Body of pancreas (tissue), 4 donors: ENCODE data around the gene MAD1L1. TPM values are rescaled to one million over a fixed set of nuclear protein-coding genes. Genes with fewer than 3 reads are reported as not detected.
"Not testable (repeated sequence)": the region's sequence is repeated elsewhere in the genome, so short reads cannot be mapped to it uniquely, and the experiment has no call there.

Experiments
- ATAC-seq: fragments of 150-250 bp; one replicate; pipeline ENCODE4 v1.9.1; 2016
- DNase-seq, 4 donors: peaks; one replicate each; pipeline ENCODE4 v3.0.0-alpha.2; 2019
- H3K27ac ChIP-seq, 4 donors: fragments of 200-600 bp; sonication (generic); 1 replicate in 3 of 4; 2 replicates in 1 of 4; pipeline versions ENCODE4 v1.5.1 to v1.6.1; 2016 to 2019; ENCODE audit warnings: mild to moderate bottlenecking in 1 of 4, mixed read lengths in 1 of 4, moderate library complexity in 1 of 4
- H3K27me3 ChIP-seq, 2 donors: fragments of 200-600 bp; sonication (generic); one replicate each; pipeline ENCODE4 v1.6.0; 2016; ENCODE audit warnings: mild to moderate bottlenecking in 1 of 2
- H3K36me3 ChIP-seq, 2 donors: fragments of 200-600 bp; sonication (generic); replicated peaks in 1 of 2; 2 replicates each; pipeline ENCODE4 v1.5.1; 2016; ENCODE audit warnings: low read depth in 2 of 2; ENCODE audit not compliant: insufficient read depth in 1 of 2
- H3K4me1 ChIP-seq: fragments of 200-600 bp; sonication (generic); one replicate; pipeline ENCODE4 v1.6.0; 2016
- H3K4me3 ChIP-seq, 2 donors: fragments of 200-600 bp; sonication (generic); 1 replicate in 1 of 2; 2 replicates in 1 of 2; pipeline ENCODE4 v1.5.1; 2016 to 2019
- H3K9me3 ChIP-seq, 3 donors: fragments of 200-600 bp; sonication (generic); 1 replicate in 2 of 3; 2 replicates in 1 of 3; pipeline ENCODE4 v1.5.1; 2016
- POLR2A ChIP-seq, 3 donors: fragments of 450-650 bp; IDR thresholded peaks; one replicate each; pipeline ENCODE4 v1.6.1; 2016; ENCODE audit warnings: antibody characterized with exemption in 3 of 3, mild to moderate bottlenecking in 2 of 3
- WGBS, 2 donors: methylation state at CpG; one replicate each; pipeline ENCODE4 v1.1.5; 2017; 5-methylcytosine and 5-hydroxymethylcytosine counted together
- intact Hi-C: fragments of 100-400 bp; cut with DNase I; formaldehyde crosslinking; loops from one replicate; pipeline ENCODE4 v1.15.1; 2023
- total RNA-seq, 2 donors: library from RNA; depleted of rRNA; stranded (reverse); fragments of >200 nt; gene quantifications; one replicate each; pipeline ENCODE4 v1.1.0, GENCODE V29; 2016
- TF ChIP-seq, protein P1 (sequence below), 7 experiments: fragments of 450-650 bp in 4 of 7; fragments of 200-600 bp in 3 of 7; sonication (generic) in 3 of 7; IDR thresholded peaks; one replicate each; pipeline ENCODE4 v1.5.1; 2016 to 2019; ENCODE audit warnings: antibody characterized with exemption in 7 of 7

The MAD1L1 gene
- total RNA-seq, 2 donors from 2014 or later = 14.0 to 66.9 TPM

DNA sequence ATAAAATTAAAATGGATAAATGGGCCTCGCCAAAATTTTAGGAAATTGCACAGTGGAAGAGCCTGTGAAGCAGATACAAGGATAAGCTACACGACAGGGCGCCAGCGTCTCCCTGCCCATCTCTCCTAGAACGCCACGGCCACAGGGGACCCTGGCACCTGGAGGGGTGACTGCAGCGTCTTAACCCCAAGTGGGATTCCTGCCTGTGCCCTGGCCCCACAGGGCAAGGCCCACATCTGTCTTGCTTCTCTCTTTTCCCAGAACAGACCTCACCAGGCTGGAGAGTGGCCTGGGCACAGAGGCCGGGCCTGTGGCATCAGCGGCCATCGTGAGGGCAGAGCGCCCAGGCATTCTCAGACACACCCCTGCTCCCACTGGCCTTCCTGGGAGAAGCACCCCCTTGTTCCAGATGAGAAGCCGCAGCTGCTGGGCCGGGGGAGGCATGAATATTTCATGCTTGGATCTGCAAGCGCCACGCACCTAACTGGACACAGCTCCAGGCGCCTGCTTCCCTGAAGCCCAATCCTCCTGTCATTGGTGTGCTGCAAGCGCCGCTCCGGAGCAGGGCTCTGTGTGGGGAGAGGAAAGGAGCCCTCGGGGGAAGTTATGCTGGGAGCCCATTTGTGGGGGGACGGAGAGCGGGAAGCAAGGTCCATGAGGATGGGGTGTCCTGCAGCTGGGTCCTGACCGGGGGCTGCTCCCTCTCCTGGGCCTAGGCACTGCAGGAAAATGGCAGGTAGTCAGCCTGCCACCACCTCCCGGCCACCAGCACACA is 409.2 kb downstream of the MAD1L1 start:
- WGBS, 2 donors = 93 to 95% methylated on average over 9 to 24 of the region's 24 CpGs
- Histone ChIP-seq H3K4me3 (no peak overlapping the region), H3K27ac (no peak overlapping the region), H3K27me3 (no peaks in the 10 kb centered on the region), H3K9me3 (no peaks in the 10 kb centered on the region), H3K4me1 (no peaks in the 10 kb centered on the region), H3K36me3 (no peaks in the 10 kb centered on the region)
- DNase-seq (no peak), ATAC-seq (no peak)
- TF ChIP-seq, protein P1, sequence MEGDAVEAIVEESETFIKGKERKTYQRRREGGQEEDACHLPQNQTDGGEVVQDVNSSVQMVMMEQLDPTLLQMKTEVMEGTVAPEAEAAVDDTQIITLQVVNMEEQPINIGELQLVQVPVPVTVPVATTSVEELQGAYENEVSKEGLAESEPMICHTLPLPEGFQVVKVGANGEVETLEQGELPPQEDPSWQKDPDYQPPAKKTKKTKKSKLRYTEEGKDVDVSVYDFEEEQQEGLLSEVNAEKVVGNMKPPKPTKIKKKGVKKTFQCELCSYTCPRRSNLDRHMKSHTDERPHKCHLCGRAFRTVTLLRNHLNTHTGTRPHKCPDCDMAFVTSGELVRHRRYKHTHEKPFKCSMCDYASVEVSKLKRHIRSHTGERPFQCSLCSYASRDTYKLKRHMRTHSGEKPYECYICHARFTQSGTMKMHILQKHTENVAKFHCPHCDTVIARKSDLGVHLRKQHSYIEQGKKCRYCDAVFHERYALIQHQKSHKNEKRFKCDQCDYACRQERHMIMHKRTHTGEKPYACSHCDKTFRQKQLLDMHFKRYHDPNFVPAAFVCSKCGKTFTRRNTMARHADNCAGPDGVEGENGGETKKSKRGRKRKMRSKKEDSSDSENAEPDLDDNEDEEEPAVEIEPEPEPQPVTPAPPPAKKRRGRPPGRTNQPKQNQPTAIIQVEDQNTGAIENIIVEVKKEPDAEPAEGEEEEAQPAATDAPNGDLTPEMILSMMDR (IDR thresholded peaks at IDR 0.05) = no peak
- no peak for TF ChIP-seq POLR2A (IDR thresholded peaks at IDR 0.05)
- intact Hi-C loops = no loop called here

GRCh38 chr7:1819259-1819841 is 413.4 kb downstream of the MAD1L1 start:
- Histone ChIP-seq H3K27me3 (no peaks in the 10 kb centered on the region), H3K4me1 (no peaks in the 10 kb centered on the region), H3K36me3 (no peaks in the 10 kb centered on the region), H3K9me3 (no peaks in the 10 kb centered on the region), H3K4me3 (no peak overlapping the region), H3K27ac (no peak overlapping the region)
- ATAC-seq (no peak), DNase-seq (peak in 1 of 4 donors; percentile 16)
- WGBS, 2 donors = 61 to 94% methylated on average over 7 to 25 of the region's 26 CpGs
- intact Hi-C loops = no loop called here
- TF ChIP-seq, protein P1 (IDR thresholded peaks at IDR 0.05) = no peak
- TF ChIP-seq POLR2A (IDR thresholded peaks at IDR 0.05) = no peak

DNA sequence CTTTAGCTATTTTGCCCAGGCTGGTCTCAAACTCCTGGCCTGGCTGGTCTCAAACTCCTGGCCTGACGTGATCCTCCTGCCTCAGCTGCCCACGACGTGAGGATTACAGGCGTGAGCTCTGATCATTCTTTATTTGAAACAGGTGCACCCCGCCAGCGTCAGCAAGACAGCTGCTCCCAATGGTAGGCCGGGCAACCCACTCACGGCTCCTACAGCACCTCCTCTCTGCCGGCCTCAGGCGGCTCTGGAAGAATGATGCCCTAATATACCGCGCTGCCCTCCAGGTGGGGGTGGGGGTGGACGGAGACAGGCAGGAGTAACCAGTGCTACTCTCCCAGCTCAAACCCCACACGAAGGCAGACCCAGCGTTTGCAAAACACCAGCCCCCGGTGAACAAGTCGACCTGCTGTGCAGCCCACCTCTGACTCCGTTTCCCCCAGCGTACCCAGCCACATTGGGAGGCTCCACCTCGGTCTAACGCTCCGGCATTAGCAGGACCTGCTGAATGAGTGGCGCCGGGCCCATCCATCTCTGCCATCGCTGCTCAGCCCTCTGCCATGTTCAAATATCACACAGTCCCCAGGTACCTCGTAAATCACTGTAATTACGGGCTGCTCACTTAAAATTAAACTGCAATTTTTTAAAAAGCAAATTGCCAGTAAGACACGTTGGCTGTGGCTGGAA is 414.0 kb downstream of the MAD1L1 start:
- intact Hi-C loops = no loop called here
- TF ChIP-seq POLR2A (IDR thresholded peaks at IDR 0.05) = no peak
- TF ChIP-seq, protein P1 (IDR thresholded peaks at IDR 0.05) = no peak
- Histone ChIP-seq H3K36me3 (no peaks in the 10 kb centered on the region), H3K9me3 (no peaks in the 10 kb centered on the region), H3K4me3 (no peak overlapping the region), H3K27me3 (no peaks in the 10 kb centered on the region), H3K27ac (no peak overlapping the region), H3K4me1 (no peaks in the 10 kb centered on the region)
- no peak for ATAC-seq
- no peak for DNase-seq
- 73 to 78% methylated on average over 26 to 28 of the region's 28 CpGs for WGBS, 2 donors

GRCh38 chr7:1817061-1817712 is 415.6 kb downstream of the MAD1L1 start:
- ATAC-seq (no peak), DNase-seq (no peak)
- Histone ChIP-seq H3K4me3 (no peak overlapping the region), H3K9me3 (no peaks in the 10 kb centered on the region), H3K4me1 (no peaks in the 10 kb centered on the region), H3K27me3 (no peaks in the 10 kb centered on the region), H3K36me3 (no peaks in the 10 kb centered on the region), H3K27ac (no peak overlapping the region)
- intact Hi-C loops = no loop called here
- TF ChIP-seq, protein P1 (IDR thresholded peaks at IDR 0.05) = no peak
- no peak for TF ChIP-seq POLR2A (IDR thresholded peaks at IDR 0.05)
- WGBS, 2 donors = 91 to 94% methylated on average over 30 to 55 of the region's 57 CpGs

GRCh38 chr7:1816451-1816850 is 416.3 kb downstream of the MAD1L1 start:
- H3K27me3 ChIP-seq, H3K4me1 ChIP-seq, DNase-seq, H3K9me3 ChIP-seq, H3K36me3 ChIP-seq, ATAC-seq, H3K27ac ChIP-seq, H3K4me3 ChIP-seq, intact Hi-C loops: not testable (repeated sequence)
- WGBS, 2 donors = 86 to 90% methylated on average over 2 to 6 of the region's 7 CpGs

DNA sequence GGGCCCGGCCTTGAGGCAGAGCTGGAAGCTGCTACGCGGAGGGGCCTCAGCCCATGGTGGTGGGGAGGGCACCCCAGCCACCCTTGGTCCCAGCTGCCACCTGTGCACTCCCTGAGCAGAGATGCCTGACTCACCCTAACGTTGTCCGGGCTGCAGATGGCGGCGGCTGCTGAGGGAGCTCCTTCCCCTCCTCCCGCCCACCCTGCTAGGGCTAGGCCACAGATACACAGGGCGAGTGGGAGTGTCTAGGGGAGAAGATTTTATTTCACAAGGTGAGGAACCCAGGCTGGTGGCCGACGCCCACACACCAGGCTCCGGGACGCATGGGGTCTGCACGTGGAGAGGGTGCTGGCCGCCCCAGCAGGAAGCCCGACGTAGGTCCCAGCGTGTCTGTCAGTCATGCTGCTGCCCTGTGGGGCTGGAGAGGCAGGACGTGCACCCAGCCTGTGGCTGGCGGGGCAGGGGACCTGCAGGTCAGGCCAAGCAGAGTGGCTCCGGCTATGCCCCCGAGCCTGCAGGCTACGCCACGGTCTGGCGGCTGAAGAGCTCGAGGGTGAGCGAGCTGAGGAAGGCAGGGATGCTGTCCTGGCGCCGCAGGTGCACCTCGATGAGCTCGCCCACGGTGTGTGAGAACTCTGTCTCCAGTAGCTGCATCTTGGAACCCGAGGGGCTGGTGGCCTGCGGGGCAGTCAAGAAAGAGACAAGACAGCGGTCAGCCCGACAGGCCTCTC is 417.0 kb downstream of the MAD1L1 start:
- H3K9me3 ChIP-seq, H3K27ac ChIP-seq, H3K36me3 ChIP-seq, ATAC-seq, H3K27me3 ChIP-seq, H3K4me3 ChIP-seq, intact Hi-C loops, H3K4me1 ChIP-seq, DNase-seq: not testable (repeated sequence)
- WGBS, 2 donors = 92 to 93% methylated on average over 15 to 29 of the region's 36 CpGs
